Breast epithelium (tissue), 3 donors: ENCODE data around the gene ABCB1.

Experiments
- CTCF ChIP-seq, 3 donors: fragments of 450-650 bp; IDR thresholded peaks; one replicate each; pipeline ENCODE4 v1.5.1; 2016 to 2017; ENCODE audit warnings: antibody characterized with exemption in 3 of 3, mild to moderate bottlenecking in 3 of 3, moderate library complexity in 3 of 3
- POLR2A ChIP-seq: fragments of 450-650 bp; IDR thresholded peaks from one replicate; pipeline ENCODE4 v1.6.1; 2016; ENCODE audit warnings: antibody characterized with exemption, mild to moderate bottlenecking, moderate library complexity
- POLR2AphosphoS5 ChIP-seq, 3 donors: sonication (generic); formaldehyde crosslinking; IDR thresholded peaks; one replicate each; pipeline ENCODE4 v1.6.1; 2017; ENCODE audit warnings: antibody characterized with exemption in 3 of 3

GRCh38 chr7:87624628-87625027 lies 23.9 kb upstream of the ABCB1 start:
- no peak for TF ChIP-seq CTCF (IDR thresholded peaks at IDR 0.05)
- TF ChIP-seq POLR2A, result no peak
- TF ChIP-seq POLR2AphosphoS5 (IDR thresholded peaks at IDR 0.05), result no peak
